Fibroblast of peridontal ligament (primary cell): ENCODE data around the gene DISC1.
A peak's percentile ranks its signal among the peaks of the same experiment; 100 is the strongest.
"Not testable (repeated sequence)": the region's sequence is repeated elsewhere in the genome, so short reads cannot be mapped to it uniquely, and the experiment has no call there.

Source experiments
- DNase-seq: peaks from one replicate; pipeline ENCODE4 v3.0.0-alpha.2; 2010; ENCODE audit errors: extremely low read depth

The DISC1 gene

DNA sequence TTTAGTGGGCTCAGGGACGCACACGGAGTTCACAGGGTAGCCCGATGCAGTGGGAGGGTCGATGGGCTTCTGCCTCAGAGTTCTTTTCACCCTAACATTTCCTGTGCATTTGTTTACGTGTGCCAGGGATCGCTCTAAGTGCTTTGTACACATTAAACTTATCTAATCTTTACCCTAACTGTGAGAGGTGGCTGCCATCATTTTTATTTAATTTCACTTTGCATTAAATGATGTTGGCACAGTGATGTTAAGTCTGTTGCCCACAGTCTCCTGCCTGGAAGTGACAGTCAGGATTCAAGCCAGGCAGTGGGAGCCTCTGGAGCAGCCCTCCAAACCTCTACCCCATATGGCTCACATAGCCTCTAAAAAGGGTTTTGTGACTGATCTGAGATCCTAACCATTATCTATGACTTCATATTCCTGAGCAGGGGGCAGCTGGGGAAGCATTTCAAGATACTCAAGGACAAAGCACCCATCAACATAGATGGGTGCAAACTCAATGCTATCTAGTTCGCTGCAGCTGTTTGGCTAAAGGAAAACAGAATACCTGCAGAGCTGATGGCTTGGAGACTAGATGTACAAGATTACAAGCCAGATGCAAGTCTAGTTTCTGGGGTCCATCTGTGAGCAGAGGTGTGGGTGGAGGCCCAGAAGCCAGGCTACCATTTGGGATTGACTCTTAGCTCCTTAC lies 303.8 kb downstream of the DISC1 start:
- DNase-seq = no peak

DNA sequence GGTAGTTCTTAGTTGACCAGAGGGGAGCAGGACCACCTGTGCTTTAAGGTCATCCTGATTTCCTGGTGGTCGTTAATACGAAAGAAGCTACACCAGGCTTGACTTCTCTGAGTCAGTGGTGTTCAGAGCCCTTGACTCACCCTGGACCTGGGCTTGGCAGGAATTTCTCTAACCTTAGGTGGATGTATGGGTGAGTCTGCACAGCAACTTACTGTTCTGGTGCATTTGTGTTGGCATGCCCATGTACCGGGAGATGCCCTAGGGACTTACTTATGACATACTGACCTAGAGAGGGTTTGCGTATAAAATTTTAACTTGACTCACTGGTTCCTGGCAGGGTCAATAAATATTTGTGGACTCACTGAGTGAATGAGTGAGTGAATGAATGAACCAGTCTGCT lies 304.6 kb downstream of the DISC1 start:
- no peak for DNase-seq

DNA sequence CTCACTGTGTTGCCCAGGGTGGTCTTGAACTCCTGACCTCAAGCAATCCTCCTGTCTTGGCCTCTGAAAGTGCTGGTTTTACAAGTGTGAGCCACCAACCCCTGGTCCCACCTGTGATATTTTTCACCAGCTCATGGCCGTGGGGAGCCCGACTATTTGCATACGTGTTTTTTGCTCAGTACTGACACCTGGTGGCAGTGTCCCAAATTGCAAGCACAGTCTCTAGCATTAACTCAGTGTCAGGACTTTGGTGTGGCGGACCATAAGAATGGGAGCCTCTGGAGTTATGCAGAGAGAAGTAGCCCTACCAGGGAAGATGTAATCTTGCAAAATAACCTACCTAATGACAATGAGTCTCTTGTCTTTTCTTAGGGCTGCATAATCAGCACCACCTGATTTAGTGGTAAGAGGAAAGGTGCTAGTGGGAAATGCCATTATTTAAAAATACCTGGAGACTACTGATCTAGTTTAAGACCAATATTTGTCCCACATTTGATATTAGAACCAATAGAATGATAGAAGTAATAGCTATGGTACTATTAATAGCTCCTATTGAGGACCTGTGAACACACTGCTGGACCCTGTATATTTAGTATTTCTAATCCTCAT lies 305.4 kb downstream of the DISC1 start:
- DNase-seq = no peak

DNA sequence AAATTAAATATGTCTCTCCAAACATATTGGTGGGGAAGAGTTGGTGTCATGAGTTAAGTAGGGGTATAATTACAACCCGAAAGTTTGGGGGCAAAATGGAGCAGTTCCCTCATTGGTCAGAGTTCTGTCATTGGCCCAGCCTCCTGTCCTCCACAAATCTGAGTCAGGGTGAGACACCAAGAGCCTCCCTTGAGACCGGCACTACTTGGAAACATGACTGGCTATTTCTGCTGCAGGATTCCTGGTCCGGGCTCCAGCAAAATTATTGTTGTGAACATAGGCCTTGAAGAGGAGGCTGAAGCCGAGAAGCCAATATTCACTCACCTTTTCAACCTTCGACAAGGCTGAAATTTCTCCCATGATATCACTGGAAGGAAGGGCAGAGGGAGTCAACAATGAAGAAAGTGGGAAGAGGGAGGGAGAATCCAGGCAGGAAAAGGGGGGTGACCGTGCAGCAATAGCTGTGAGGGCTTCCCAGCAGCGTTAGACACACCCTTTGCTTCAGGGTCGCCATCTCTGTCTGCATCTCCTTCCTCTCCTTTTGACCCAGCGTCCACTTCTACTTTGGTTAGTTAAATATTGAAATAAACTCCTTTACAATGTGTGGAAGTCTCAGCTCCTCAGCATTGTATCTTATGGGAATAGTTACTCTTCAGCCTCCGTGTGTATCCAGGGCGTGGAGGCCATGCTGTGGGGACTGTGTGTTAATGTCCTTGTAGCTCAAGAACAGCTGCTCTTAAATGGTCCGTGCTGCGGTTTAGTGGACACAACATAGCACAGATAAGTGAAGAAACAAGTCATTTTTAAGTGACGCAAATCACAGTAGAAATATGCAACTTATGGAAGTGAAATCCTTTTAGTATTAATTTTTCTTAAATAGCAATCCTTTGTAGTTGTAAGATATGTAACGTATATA lies 307.4 kb downstream of the DISC1 start:
- DNase-seq = no peak

DNA sequence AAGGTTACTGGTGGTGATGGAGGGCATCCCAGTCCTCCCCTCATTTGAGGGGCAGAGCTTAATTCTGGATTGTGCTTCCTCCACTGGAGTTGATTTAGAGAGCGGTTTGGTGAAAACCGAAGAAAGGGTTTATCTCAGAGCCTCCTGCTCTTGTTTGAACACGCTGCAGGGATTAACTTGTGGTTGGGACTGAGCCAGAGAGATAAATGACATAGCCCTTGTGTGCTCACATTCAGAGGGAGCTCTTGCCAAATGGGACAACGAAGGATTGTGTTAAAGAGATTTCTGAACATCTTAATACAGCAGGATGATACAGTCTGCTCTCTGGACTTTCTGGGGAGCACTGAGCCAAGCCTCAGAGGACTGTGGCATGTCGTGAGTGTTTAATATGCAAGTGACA lies 308.2 kb downstream of the DISC1 start:
- no peak for DNase-seq

DNA sequence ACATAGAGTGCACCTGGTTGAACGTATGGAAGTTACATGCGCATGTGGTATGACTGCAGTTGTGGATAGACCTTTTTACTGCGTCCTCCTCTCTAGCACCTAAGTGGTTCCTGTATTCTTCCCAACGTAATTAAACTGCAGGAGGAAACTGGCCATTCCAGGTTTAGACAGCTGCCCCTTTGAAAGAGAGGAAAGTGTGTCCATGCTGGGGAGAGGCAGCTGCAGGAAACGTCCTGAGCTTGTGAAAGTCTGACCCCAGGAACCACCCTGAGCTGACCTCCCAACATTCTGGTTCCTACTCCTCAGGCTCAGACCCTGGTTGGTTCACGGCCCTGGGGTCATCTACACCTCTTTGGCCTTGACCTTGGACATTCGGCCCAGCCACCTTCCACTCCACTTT lies 309.3 kb downstream of the DISC1 start:
- no peak for DNase-seq

DNA sequence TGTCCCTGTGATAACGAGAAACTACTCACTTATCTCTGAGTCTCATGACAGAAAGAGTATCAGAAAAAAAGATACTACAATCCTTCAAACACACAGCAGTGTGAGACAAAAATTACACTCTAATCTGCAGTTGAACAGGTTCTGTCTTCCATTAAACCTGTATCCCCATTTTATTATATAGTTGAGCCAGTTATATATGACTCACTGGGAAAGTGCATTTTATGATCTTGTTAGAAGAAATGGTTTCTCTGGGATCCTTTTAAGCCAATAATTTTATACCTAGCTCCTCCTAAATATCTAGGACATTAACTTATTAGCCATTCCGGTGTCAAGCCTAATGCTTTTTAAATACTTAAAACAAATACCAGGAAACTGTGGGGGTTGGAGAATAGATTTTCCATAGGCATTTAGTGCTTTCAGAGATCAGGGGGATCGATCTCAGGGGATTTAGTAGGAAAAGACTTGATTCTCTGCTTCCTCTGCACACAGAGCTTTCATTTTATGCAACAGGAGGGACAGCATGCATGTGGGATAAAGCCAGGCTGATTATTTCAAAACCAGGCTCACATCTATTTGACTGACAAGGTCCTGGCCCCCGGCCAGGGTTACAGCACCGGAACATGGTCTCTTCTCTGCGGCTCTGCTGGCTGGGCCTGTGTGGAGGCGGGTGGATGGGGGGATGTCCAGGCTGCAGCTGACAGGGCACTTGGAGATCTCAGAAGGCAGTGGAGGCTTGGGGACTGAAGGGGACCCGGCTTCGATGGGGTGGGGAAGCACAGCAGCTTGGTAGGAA lies 310.6 kb downstream of the DISC1 start:
- DNase-seq = no peak

DNA sequence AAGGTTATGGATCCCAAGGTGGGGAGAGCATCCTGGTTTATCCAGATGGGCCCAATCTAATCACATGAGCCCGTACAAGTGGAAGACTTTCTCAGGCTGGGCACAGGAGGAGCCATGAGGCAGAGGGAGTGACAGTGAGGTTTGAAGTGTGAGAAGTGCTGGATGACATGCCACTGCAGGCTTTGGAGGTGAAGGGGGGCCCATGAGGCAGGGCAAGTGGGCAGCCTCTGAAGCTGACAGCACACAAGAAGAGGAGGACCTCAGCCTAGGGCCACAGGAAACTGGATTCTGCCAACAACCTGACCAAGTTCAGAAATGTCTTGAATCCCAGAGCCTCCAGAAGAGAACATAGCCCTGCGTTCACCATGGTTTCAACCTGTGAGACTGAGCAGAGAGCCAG lies 311.6 kb downstream of the DISC1 start:
- no peak for DNase-seq

DNA sequence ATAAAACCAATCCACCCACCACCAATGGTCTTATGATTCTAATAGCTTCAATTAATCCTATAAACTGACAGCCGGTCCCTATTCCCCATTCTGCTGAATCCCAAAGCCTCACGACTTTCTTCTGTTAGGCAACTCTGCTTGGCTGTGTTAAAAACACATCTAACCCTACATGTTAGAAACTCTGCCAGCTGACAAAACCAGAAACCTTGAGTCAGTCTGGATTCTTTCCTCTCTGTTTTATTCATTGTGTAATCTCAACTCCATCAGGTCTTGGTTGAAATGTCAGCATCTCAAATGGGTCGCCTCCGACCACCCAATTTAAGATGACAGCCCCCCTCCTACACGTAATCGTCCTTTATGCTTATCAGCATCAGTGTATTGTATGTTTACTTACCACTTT lies 312.1 kb downstream of the DISC1 start:
- DNase-seq = peak; percentile 44

DNA sequence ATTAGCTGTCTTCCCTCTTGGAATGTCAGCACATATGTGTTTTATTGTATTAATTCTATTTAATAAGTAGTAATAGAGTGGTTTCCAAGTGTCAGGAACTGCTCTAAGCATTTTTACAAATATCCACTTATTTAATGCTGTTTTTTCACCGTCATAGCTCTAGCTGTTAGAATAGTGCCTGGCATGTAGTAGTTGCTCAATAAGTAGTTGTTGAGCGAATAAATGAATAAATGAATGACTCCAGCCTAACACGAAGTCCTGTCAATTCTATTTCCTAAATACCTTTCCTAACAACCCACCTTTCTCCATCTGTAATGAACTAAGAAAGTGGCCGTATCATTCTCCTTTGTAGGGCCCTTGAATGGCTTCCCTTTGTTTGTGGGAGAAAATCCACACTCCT lies 312.5 kb downstream of the DISC1 start:
- no peak for DNase-seq

DNA sequence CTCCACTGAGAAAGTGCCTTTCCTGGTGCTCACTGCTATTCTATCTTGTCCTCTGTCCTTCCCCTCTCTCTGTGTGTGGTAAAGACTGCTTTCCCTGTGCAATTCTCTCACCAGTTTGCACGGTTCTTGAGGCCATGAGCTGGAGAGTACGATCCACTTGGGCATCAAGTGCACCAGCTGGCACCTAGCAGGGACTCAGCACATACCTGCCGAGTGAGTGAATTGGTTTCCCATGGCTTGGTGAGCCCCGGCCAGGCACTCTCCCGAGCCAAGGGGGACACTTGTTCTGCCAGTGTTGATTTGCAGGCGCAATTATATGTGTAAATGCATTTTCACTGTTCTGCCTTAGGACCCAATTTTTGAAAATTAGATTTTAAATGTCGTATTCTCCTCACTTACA lies 313.5 kb downstream of the DISC1 start:
- DNase-seq = no peak

DNA sequence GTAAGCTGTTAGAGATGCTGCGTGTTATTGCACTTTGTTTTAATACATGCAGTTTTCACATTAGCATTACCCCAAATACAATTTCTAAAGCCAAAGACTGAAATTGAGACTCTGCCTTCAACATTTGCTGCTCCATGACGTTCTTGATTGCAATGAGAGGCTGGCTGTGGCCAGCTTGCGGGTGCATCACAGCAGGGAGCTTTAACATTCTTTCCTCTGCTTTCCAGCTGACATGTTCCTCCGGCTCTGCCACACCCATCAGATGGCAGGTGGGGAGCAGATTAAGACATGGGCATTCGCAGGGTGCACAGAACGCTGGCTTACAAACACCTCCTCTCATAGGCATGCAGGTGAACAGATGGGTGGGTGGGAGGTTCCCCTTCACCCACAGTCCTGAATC lies 314.1 kb downstream of the DISC1 start:
- no peak for DNase-seq

DNA sequence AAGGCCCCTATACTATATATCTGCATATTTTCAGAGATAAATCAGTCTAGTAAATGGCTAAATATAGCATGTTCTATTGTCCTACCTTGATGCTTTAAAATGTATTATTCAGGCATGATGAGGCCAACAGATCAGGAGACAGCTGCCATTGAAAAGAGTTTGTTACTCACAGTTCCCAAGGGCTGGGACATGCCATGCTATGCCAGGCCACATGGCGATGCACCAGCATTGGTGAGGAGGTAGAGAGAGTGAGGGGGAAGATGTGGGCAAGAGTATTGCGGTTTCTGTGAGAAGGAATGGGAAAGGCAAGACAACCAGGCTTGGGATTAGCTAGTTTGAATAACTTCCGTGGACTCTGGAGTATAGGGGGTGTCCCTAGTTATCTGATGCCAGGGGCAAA lies 316.5 kb downstream of the DISC1 start:
- DNase-seq = no peak

DNA sequence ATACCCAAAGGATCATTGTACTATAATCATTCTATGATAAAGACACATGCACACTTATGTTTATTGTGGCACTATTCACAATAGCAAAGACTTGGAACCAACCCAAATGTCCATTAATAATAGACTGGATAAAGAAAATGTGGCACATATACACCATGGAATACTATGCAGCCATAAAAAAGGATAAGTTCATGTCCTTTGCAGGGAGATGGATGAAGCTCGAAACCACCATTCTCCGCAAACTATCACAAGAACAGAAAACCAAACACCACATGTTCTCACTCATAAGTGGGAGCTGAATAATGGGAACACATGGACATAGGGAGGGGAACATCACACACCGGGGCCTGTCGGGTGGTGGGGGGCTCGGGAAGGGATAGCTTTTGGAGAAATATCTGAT lies 321.5 kb downstream of the DISC1 start:
- DNase-seq = not testable (repeated sequence)

DNA sequence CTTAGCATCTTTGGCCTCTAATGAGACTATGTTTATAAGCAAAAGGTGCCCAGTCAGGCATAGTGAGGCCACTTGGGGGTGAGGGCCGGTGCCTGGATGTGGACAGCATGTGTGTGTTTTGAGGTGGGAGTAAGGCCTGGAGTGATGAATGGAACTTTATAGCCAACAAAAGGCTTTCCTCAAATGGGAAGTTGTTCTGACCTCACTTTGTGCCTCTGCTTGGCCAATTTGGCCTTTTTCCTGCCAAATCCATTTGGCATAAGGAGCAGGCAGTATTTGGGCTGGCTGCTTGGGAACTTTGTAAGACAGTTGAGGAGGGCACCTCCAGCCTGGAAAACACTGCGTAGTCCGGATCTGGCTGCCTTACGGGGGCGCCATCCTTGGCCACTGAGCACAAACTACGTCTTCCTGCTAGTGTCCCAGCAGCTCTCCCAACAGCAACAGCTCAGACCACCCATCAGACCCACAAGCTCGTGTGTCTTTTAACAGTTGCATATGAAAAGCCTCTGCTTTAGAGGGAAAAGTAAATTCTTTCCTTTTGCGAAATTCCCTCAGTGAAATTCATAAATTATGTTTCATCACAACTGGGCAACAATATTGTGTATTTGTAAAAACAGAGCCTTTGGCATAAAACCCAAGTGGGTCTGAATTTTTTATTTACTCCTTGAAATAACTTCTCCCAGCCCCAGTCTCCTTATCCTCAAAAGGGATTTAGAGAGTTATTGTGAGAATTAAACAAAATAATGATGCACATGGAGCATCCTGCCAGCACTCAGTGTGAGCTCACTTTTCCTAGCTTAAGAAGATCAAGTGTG lies 322.9 kb downstream of the DISC1 start:
- peak; percentile 67 for DNase-seq

DNA sequence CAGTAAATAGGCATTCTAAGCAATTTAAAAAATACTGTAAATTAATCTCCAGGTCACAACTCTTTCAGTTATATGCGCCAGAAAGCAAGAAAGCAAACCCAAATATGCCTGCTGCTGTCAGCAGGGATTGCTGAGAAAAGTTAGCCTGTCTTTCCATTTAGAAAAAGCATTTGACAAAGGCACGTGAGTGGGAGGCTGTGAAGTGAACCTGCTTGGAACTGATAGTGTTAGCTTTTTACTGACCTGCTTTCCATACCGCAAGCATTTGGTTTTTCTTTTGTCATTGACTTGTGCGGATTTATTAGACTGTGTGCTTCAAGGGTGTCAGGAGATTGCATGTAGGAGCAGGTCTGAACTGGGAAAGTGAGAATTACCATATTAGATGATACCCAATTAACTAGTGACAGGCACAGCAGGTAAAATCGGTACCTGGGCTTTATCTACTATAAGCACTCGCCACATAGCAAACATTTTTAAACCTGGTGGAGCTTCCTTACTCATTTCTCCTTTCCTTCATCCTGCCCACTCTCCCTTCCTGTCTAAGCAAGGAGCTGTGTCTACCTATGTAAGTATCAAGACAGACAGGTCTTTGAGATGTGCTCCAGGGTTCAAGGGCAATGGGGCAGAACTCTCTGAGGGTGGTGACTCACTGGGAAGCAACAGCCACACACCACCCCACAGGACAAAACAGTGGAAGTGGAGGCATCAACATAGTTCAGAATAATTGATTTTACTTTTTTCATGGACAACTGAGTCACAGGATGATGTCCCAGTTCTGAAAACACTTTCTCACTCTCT lies 323.9 kb downstream of the DISC1 start:
- DNase-seq = no peak

DNA sequence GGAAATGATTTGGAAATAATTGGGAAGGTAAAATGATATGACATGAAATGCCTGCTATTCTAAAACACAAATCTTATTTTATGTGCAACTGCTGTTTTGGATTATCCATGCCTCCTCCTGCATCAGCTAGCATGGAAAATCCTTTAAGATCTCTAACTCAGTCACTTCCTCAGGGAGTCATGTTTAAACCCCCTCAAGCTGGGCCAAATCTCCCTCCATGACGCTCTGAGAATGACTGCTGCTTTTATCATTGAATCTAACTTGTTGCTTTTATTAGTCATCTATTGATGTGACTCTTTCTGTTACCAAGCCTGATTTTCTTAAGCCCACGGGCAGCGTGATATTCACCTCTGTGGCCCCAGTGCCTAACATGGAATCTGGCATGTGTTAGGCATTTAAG lies 324.8 kb downstream of the DISC1 start:
- peak; percentile 41 for DNase-seq

DNA sequence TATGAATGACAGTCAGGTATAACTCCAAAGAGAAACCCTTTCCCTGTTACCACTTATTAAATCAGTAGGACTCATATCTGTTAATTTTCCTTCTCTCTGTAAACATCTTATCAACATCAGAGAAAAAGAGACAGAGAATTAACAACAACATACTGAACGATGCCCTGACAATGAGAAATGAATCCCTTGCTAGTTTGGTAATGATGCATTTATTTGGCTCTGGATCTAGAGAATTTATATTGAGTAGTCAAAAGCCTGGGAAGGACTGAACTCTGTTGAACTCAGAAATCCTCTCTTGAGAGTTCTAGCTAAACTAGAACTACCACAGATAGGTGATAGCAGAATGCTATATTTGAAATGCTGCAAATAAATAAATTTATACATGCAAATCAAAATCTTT lies 325.6 kb downstream of the DISC1 start:
- no peak for DNase-seq

DNA sequence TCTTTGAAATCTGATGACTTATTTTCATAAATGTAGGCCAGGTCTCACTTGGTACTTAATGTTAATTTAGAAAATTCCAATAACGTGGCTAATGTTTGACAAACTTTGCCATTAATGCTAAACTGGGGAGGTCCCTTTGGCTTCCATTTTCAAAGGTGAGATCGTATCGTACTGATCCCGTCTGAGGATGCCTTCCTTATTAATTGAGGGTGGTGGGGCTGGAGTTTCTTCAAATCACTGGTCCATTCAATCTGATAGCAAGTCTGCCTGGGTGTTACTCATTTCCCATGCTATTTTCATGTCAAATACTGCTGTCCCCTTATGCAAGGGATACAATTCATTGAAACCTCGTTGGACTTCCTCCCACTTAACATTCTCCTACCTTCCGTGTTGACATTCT lies 327.1 kb downstream of the DISC1 start:
- DNase-seq = no peak

DNA sequence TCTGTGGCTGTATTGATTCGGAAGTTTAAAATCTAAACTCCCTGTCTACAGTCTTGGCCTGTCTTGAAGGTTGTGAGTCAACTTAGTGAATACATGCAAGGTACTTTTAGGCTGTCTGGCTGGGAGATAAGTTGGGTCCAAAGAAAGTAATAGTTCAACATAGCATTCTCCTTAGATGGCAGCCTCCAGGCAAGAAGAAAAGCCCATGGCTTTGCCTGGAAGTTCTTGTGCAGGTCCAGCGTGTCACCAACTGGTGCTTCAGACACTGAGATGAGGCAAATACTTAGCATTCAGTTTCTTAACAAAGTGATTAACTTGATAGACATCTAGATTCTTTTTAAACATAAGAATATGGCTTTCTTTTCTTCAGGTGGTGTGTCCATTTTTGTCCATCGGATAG lies 328.2 kb downstream of the DISC1 start:
- DNase-seq = no peak
